HepG2 (cell line): ENCODE results near the gene UBTD1. TPM values are rescaled to one million over a fixed set of nuclear protein-coding genes. Genes with fewer than 3 reads are reported as not detected.

ENCODE experiments used
- MXI1 ChIP-seq: IDR thresholded peaks from 3 replicates; pipeline ENCODE4 v1.6.1; 2012; ENCODE audit warnings: low read depth, low read length, inconsistent platforms, borderline replicate concordance
- PITX1 ChIP-seq: sonication (generic); formaldehyde crosslinking; IDR thresholded peaks from 2 replicates; pipeline ENCODE4 v1.5.1; 2020; ENCODE audit warnings: mild to moderate bottlenecking, missing genetic modification reagents
- RBAK ChIP-seq: sonication (generic); formaldehyde crosslinking; IDR thresholded peaks from 2 replicates; pipeline ENCODE4 v1.5.1; 2020; ENCODE audit warnings: mild to moderate bottlenecking, missing genetic modification reagents
- SATB2 ChIP-seq: sonication (generic); formaldehyde crosslinking; IDR thresholded peaks from 2 replicates; pipeline ENCODE4 v1.5.0; 2020; ENCODE audit warnings: missing genetic modification reagents
- YY1 ChIP-seq: IDR thresholded peaks from 2 replicates; pipeline ENCODE4 v1.6.1; 2011; ENCODE audit warnings: low read length, low read depth, moderate library complexity, mild to moderate bottlenecking; ENCODE audit not compliant: insufficient read depth, insufficient replicate concordance
- ZNF232 ChIP-seq: sonication (generic); formaldehyde crosslinking; IDR thresholded peaks from 2 replicates; pipeline ENCODE4 v1.4.0; 2020; ENCODE audit warnings: missing genetic modification reagents, borderline replicate concordance
- ZNF317 ChIP-seq: sonication (generic); formaldehyde crosslinking; IDR thresholded peaks from 2 replicates; pipeline ENCODE4 v1.5.0; 2020; ENCODE audit warnings: mild to moderate bottlenecking, missing genetic modification reagents
- ZNF335 ChIP-seq: sonication (generic); formaldehyde crosslinking; IDR thresholded peaks from 2 replicates; pipeline ENCODE4 v1.4.0; 2020; ENCODE audit warnings: missing genetic modification reagents
- polyA plus RNA-seq, 8 experiments: library from polyadenylated mRNA; depleted of rRNA in 3 of 8; stranded (reverse) in 7 of 8; unstranded in 1 of 8; fragments of >200 nt; fragmentation: Illumina TruSeq in 4 of 8; extraction: Trizol in 4 of 8; gene quantifications; 2 replicates each; pipeline versions ENCODE4 v1.2.1 to v1.2.3, GENCODE V29; 2011 to 2016; ENCODE audit warnings: low read depth in 4 of 8, missing spikeins in 1 of 8, mixed read lengths in 1 of 8; ENCODE audit not compliant: insufficient read depth in 1 of 8
- total RNA-seq, 5 experiments: library from RNA; depleted of rRNA; stranded (reverse); fragments of >200 nt; fragmentation: Illumina TruSeq; extraction: Trizol; gene quantifications; 2 replicates each; pipeline ENCODE4 v1.2.3, GENCODE V29; 2016; ENCODE audit warnings: low read depth in 1 of 5
- TF ChIP-seq, protein P1 (sequence below): sonication (generic); formaldehyde crosslinking; IDR thresholded peaks from 2 replicates; pipeline ENCODE4 v1.8.1; 2023; ENCODE audit warnings: mild to moderate bottlenecking, moderate library complexity, missing genetic modification reagents
- TF ChIP-seq, protein P2 (sequence below): sonication (generic); formaldehyde crosslinking; IDR thresholded peaks from 2 replicates; pipeline ENCODE4 v1.4.0; 2020; ENCODE audit warnings: missing genetic modification reagents
- TF ChIP-seq, protein P3 (sequence below): sonication (generic); formaldehyde crosslinking; IDR thresholded peaks from 2 replicates; pipeline ENCODE4 v1.5.0; 2020; ENCODE audit warnings: mild to moderate bottlenecking, missing genetic modification reagents, borderline replicate concordance
- TF ChIP-seq, protein P4 (sequence below): sonication (generic); formaldehyde crosslinking; IDR thresholded peaks from 2 replicates; pipeline ENCODE4 v1.5.1; 2020; ENCODE audit warnings: mild to moderate bottlenecking, missing genetic modification reagents

The UBTD1 gene
- total and polyA plus RNA-seq, 2 of the 13 experiments (the other 11 are each of a cell fraction or from before 2014, with no cell fraction given): 7.9 to 10.0 TPM

DNA sequence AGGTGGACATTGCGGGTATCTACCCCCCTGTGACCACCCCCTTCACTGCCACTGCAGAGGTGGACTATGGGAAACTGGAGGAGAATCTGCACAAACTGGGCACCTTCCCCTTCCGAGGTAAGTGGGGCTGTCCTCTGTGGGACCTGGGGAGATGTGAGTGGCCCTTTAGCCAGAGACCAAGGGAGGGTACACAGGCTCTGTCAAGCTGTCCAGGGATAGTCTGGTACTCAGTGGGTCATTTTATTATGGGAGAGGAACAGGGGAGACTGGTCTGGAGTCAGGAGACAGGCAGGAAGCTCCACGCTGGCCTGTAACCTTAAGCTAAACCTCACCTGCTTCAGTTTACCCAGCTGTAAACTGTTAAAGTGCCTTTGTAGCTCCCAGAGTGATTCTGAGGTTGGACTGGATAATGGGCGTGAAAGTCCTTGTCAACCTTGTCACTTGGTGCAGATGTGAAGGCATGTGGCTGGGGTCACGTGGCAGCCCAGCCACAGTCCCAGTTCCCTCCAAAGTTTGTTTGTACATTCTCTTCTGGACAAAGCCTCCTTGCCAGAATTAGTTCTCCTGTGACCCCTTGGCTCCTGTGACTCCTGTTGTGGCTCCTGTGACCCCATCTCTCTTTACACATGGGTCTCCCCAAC, 86.2 kb downstream of the UBTD1 start (continued):
- TF ChIP-seq, protein P1, sequence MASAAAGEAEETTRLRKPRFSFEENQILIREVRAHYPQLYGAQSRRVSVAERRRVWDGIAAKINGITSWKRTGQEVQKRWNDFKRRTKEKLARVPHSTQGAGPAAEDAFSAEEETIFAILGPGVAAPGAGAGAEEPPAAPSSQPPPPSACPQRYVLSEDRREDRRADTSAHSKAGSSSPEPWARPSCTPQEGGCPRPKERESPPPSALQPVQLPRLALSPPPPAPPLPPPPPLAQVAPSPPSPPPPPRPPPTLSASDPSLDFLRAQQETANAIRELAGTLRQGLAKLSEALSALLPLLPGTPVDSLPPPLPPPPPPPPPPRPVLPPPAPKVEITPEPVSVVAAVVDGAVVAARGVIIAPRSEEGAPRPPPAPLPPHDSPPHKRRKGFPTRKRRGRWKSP: 0 out of 2 replicates have a peak, but pooled peaks have one; percentile 26
- TF ChIP-seq RBAK (CRISPR knock-in tag): no peak
- TF ChIP-seq, protein P2, sequence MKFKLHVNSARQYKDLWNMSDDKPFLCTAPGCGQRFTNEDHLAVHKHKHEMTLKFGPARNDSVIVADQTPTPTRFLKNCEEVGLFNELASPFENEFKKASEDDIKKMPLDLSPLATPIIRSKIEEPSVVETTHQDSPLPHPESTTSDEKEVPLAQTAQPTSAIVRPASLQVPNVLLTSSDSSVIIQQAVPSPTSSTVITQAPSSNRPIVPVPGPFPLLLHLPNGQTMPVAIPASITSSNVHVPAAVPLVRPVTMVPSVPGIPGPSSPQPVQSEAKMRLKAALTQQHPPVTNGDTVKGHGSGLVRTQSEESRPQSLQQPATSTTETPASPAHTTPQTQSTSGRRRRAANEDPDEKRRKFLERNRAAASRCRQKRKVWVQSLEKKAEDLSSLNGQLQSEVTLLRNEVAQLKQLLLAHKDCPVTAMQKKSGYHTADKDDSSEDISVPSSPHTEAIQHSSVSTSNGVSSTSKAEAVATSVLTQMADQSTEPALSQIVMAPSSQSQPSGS (CRISPR knock-in tag): no peak; the same call in 1 of the 2 replicates
- no peak for TF ChIP-seq YY1
- TF ChIP-seq ZNF232 (CRISPR knock-in tag): peak; percentile 88; the same call in 1 of the 2 replicates
- no peak for TF ChIP-seq ZNF317 (CRISPR knock-in tag)
- TF ChIP-seq PITX1 (CRISPR knock-in tag): no peak
- TF ChIP-seq ZNF335 (CRISPR knock-in tag): no peak
- TF ChIP-seq, protein P3, sequence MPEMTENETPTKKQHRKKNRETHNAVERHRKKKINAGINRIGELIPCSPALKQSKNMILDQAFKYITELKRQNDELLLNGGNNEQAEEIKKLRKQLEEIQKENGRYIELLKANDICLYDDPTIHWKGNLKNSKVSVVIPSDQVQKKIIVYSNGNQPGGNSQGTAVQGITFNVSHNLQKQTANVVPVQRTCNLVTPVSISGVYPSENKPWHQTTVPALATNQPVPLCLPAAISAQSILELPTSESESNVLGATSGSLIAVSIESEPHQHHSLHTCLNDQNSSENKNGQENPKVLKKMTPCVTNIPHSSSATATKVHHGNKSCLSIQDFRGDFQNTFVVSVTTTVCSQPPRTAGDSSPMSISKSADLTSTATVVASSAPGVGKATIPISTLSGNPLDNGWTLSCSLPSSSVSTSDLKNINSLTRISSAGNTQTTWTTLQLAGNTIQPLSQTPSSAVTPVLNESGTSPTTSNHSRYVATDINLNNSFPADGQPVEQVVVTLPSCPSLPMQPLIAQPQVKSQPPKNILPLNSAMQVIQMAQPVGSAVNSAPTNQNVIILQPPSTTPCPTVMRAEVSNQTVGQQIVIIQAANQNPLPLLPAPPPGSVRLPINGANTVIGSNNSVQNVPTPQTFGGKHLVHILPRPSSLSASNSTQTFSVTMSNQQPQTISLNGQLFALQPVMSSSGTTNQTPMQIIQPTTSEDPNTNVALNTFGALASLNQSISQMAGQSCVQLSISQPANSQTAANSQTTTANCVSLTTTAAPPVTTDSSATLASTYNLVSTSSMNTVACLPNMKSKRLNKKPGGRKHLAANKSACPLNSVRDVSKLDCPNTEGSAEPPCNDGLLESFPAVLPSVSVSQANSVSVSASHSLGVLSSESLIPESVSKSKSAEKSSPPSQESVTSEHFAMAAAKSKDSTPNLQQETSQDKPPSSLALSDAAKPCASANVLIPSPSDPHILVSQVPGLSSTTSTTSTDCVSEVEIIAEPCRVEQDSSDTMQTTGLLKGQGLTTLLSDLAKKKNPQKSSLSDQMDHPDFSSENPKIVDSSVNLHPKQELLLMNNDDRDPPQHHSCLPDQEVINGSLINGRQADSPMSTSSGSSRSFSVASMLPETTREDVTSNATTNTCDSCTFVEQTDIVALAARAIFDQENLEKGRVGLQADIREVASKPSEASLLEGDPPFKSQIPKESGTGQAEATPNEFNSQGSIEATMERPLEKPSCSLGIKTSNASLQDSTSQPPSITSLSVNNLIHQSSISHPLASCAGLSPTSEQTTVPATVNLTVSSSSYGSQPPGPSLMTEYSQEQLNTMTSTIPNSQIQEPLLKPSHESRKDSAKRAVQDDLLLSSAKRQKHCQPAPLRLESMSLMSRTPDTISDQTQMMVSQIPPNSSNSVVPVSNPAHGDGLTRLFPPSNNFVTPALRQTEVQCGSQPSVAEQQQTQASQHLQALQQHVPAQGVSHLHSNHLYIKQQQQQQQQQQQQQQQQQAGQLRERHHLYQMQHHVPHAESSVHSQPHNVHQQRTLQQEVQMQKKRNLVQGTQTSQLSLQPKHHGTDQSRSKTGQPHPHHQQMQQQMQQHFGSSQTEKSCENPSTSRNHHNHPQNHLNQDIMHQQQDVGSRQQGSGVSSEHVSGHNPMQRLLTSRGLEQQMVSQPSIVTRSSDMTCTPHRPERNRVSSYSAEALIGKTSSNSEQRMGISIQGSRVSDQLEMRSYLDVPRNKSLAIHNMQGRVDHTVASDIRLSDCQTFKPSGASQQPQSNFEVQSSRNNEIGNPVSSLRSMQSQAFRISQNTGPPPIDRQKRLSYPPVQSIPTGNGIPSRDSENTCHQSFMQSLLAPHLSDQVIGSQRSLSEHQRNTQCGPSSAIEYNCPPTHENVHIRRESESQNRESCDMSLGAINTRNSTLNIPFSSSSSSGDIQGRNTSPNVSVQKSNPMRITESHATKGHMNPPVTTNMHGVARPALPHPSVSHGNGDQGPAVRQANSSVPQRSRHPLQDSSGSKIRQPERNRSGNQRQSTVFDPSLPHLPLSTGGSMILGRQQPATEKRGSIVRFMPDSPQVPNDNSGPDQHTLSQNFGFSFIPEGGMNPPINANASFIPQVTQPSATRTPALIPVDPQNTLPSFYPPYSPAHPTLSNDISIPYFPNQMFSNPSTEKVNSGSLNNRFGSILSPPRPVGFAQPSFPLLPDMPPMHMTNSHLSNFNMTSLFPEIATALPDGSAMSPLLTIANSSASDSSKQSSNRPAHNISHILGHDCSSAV (CRISPR knock-in tag): no peak
- TF ChIP-seq, protein P4, sequence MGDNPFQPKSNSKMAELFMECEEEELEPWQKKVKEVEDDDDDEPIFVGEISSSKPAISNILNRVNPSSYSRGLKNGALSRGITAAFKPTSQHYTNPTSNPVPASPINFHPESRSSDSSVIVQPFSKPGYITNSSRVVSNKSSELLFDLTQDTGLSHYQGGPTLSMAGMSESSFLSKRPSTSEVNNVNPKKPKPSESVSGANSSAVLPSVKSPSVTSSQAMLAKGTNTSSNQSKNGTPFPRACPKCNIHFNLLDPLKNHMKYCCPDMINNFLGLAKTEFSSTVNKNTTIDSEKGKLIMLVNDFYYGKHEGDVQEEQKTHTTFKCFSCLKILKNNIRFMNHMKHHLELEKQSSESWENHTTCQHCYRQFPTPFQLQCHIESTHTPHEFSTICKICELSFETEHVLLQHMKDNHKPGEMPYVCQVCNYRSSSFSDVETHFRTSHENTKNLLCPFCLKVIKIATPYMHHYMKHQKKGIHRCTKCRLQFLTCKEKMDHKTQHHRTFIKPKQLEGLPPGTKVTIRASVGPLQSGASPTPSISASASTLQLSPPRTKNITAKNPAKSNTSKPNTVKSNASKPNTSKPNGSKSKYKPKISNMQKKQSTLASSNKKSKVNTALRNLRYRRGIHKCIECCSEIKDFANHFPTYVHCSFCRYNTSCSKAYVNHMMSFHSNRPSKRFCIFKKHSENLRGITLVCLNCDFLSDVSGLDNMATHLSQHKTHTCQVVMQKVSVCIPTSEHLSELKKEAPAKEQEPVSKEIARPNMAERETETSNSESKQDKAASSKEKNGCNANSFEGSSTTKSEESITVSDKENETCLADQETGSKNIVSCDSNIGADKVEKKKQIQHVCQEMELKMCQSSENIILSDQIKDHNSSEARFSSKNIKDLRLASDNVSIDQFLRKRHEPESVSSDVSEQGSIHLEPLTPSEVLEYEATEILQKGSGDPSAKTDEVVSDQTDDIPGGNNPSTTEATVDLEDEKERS (CRISPR knock-in tag): no peak
- 0 out of 2 replicates have a peak, but pooled peaks have one; percentile 60 for TF ChIP-seq SATB2 (CRISPR knock-in tag)
- peak; percentile 17; the same call in 1 of the 3 replicates for TF ChIP-seq MXI1
